ENCODE results near the gene DNAI2. TPM values are rescaled to one million over a fixed set of nuclear protein-coding genes. Genes with fewer than 3 reads are reported as not detected.

DNAI2 gene
- polyA plus RNA-seq, 1 donor from 2014 or later: not detected

DNA sequence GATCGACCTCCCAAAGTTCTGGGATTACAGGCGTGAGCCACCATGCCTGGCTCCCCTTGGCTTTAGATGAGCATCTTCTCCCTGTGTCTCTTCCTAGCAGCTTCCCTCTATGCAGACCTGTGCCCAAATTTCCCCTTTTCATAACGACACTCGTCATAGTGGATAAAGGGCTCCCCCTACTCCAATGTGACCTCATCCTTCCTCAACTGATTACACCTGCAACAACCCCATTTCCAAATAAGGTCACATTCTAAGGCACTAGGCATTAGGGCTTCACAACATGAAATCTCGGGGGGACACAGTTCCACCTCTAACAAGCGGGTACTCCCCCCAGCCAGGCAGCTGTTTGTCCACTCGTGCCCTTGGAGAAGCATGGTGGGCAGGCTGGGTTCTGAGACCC, 62.3 kb downstream of the DNAI2 start (continued):
- TF ChIP-seq EZH2 (IDR thresholded peaks at IDR 0.05; ENCODE audit: borderline replicate concordance, insufficient read depth, low read length, poor library complexity, severe bottlenecking): no peak
- TF ChIP-seq SMC3 (conservative IDR thresholded peaks at IDR 0.05; ENCODE audit: poor library complexity): no peak

GRCh38 chr17:74337834-74338500, 63.9 kb downstream of the DNAI2 start:
- Histone ChIP-seq H3K36me3 (ENCODE audit: insufficient read depth, low read length) (no peaks in the 10 kb centered on the region), H3K4me3 (ENCODE audit: low read length) (no peak overlapping the region), H3K27ac (ENCODE audit: low read length) (no peak overlapping the region), H3K4me2 (ENCODE audit: low read length) (no peak overlapping the region), H2AFZ (ENCODE audit: low read depth, low read length) (no peak overlapping the region), H3F3A (ENCODE audit: insufficient read depth, low read length, poor library complexity, severe bottlenecking) (no peaks in the 10 kb centered on the region), H3K9me3 (ENCODE audit: low read length) (no peaks in the 10 kb centered on the region), H3K27me3 (ENCODE audit: insufficient read depth, low read depth, low read length) (no peaks in the 10 kb centered on the region), H4K20me1 (ENCODE audit: insufficient read depth) (no peaks in the 10 kb centered on the region), H3K9ac (ENCODE audit: low read length) (no peak overlapping the region), H3K79me2 (replicated peaks; ENCODE audit: insufficient read depth, low read length) (no peaks in the 10 kb centered on the region), H3K9me2 (ENCODE audit: insufficient read depth, low read length) (no peaks in the 10 kb centered on the region)
- TF ChIP-seq, protein P1, sequence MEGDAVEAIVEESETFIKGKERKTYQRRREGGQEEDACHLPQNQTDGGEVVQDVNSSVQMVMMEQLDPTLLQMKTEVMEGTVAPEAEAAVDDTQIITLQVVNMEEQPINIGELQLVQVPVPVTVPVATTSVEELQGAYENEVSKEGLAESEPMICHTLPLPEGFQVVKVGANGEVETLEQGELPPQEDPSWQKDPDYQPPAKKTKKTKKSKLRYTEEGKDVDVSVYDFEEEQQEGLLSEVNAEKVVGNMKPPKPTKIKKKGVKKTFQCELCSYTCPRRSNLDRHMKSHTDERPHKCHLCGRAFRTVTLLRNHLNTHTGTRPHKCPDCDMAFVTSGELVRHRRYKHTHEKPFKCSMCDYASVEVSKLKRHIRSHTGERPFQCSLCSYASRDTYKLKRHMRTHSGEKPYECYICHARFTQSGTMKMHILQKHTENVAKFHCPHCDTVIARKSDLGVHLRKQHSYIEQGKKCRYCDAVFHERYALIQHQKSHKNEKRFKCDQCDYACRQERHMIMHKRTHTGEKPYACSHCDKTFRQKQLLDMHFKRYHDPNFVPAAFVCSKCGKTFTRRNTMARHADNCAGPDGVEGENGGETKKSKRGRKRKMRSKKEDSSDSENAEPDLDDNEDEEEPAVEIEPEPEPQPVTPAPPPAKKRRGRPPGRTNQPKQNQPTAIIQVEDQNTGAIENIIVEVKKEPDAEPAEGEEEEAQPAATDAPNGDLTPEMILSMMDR (IDR thresholded peaks at IDR 0.05; ENCODE audit: poor library complexity, severe bottlenecking): no peak
- no peak for TF ChIP-seq EZH2 (IDR thresholded peaks at IDR 0.05; ENCODE audit: borderline replicate concordance, insufficient read depth, low read length, poor library complexity, severe bottlenecking)

GRCh38 chr17:74339537-74340195, 65.6 kb downstream of the DNAI2 start:
- no peaks in the 10 kb centered on the region for H3K9me3 ChIP-seq (ENCODE audit: low read length)
- H4K20me1 ChIP-seq (ENCODE audit: insufficient read depth): no peaks in the 10 kb centered on the region
- TF ChIP-seq EP300 (conservative IDR thresholded peaks at IDR 0.05; ENCODE audit: poor library complexity, severe bottlenecking) (no peak), REST (IDR thresholded peaks at IDR 0.05; ENCODE audit: borderline replicate concordance) (no peak), RAD21 (conservative IDR thresholded peaks at IDR 0.05) (no peak), MXI1 (conservative IDR thresholded peaks at IDR 0.05; ENCODE audit: poor library complexity, severe bottlenecking) (no peak), EZH2 (IDR thresholded peaks at IDR 0.05; ENCODE audit: borderline replicate concordance, insufficient read depth, low read length, poor library complexity, severe bottlenecking) (no peak), POLR2AphosphoS5 (IDR thresholded peaks at IDR 0.05) (no peak), TAF1 (IDR thresholded peaks at IDR 0.05; ENCODE audit: low read depth) (no peak), SMC3 (conservative IDR thresholded peaks at IDR 0.05; ENCODE audit: poor library complexity) (no peak)
- TF ChIP-seq, protein P1 (IDR thresholded peaks at IDR 0.05; ENCODE audit: poor library complexity, severe bottlenecking): no peak
- no peaks in the 10 kb centered on the region for H3K36me3 ChIP-seq (ENCODE audit: insufficient read depth, low read length)
- H3K9me2 ChIP-seq (ENCODE audit: insufficient read depth, low read length): no peaks in the 10 kb centered on the region
- H3F3A ChIP-seq (ENCODE audit: insufficient read depth, low read length, poor library complexity, severe bottlenecking): no peaks in the 10 kb centered on the region
- no peaks in the 10 kb centered on the region for H3K27me3 ChIP-seq (ENCODE audit: insufficient read depth, low read depth, low read length)
- no peak overlapping the region for H3K27ac ChIP-seq (ENCODE audit: low read length)
- H3K79me2 ChIP-seq (replicated peaks; ENCODE audit: insufficient read depth, low read length): no peaks in the 10 kb centered on the region
- H2AFZ ChIP-seq (ENCODE audit: low read depth, low read length): no peak overlapping the region
- H3K4me3 ChIP-seq (ENCODE audit: low read length): no peak overlapping the region
- no peak overlapping the region for H3K9ac ChIP-seq (ENCODE audit: low read length)
- H3K4me2 ChIP-seq (ENCODE audit: low read length): no peak overlapping the region

All from neural cell (in vitro differentiated cells).